ENCODE measurements around the gene ARHGAP35.
"Not testable (repeated sequence)": the region's sequence is repeated elsewhere in the genome, so short reads cannot be mapped to it uniquely, and the experiment has no call there.

The ARHGAP35 gene

DNA sequence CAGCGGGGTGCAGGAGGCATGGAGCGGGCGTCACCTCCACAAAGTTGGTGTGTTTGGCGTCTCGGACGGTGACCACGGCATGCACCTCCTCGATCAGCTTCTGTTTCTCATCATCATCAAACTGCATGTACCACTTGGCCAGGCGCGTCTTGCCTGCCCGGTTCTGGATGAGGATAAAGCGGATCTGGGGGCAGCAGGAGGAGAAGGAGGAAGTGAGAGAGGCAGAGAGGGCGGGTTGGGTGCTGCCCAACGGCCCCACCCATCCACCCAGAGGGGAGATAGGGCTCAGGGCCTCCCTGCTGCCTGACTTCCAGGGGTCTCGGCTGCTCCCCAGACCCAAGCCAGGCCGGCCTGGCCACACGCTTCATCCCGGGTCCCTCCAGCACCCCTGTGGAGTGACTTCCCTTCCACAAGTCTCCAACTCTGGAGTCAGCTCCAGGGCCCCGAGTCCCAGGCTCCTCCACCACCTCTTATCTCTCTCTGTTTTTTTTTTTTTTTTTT lies 14.8 kb upstream of the ARHGAP35 start:
- no peak for DNase-seq

DNA sequence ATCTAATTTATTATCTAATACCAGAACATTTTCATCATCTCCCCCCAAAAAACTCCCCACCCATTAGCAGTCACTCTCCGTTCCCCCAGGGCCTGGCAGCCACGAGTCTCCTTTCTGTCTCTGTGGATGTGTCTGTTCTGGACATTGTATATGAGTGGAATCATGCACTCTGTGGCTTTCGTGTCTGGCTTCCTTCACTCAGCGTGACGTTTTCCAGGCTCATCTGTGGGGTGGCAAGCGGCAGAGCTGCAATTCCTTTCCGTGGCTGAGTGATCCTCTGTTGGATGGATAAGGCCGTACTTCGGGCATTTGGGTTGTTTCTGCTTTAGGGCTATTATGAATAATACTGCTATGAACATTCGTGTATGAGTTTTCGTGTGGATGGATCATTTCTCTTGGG lies 13.3 kb upstream of the ARHGAP35 start:
- DNase-seq, result no peak

- no peak for DNase-seq
Observed at GRCh38 chr19:46848389-46848788, 12.4 kb upstream of the ARHGAP35 start.

DNA sequence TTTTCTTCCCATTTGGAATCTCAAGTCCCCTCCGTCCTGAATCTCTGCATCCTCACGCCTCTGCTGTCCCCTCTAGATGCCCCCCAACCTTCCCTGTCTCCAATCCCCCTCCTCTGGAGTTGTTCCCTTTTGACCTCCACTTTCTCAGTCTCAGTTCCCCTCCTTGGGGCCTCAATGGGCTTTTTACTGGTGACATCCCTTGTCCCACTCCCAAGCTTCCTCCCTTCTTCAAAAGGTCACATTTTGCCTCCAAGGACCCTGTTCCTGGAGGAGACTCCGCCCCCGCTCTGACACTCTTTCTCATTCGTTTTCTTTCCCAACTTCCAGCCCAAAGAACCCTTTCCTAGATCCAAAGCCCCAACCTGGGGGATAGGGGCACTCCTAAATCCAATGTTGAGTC lies 11.2 kb upstream of the ARHGAP35 start:
- no peak for DNase-seq

DNA sequence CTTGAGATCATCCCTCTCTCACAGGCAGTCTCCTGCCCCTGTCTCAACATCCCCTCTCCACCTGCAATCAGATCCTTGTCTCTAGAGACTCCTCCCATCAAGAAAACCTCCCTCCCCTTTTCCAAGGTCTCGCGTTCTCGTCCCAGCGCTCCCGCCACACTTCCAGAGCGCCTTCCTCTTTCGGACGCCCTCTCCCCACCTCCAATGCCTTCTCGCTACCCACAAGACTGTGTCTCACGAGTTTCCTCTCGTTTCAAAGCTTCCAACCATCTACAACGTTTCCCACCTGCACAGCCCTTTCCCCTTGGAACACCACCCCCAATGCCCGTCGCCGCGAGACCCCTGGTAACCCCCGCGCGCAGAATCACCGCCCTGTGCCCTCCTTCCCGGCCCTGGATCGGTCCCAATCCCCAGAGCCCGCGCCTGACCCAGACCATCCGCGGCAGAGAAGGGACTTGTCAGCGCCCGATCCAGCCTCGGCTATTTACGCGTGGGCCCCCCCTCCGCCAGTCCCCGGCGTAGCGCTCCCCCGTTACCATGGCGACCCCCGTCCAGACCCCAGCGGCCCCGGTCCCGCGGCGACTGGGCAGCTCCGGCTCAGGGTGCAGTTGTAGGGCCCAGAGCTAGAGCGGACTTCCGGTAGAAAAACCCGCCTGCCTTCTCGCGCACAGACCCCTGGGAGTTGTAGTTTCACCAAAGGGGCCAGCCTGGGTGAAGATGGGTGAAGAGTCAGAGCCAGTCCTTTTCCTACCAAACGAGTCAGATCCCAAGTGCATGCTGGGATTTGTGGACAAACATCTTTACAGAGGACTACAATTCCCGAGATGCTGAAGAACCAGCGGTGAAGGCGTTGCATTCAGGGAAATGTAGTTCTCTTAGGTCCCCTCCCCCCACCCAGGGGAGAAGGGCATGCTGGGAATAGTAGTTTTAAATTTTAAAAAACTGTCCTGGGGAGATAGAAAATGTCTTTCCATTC lies 10.3 kb upstream of the ARHGAP35 start, which contains the start of gene AP2S1:
TSS of gene AP2S1 (minus strand) at position 619 of the 976 bp plus-strand sequence. CDS start at position 539, 80 bp downstream.
- peak; percentile 97 for DNase-seq

DNA sequence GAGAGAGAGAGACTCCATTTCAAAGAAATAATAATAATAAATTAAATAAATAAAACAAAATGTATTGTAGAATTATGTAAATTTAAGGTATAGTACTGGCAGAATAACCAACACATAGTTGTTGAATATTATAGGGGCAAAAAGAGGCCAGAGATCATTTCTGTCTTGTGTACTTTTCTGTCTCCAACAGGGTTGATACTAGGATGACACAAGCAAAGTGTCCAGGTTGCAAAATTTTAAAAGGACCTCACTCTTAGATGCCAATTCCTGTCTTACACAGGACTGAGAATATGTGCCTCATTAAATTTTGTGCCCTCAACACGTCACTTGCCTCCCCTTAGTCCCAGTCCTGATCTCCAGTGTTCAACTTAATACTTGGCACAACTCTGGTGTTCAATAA lies 8.0 kb upstream of the ARHGAP35 start:
- no peak for DNase-seq

DNA sequence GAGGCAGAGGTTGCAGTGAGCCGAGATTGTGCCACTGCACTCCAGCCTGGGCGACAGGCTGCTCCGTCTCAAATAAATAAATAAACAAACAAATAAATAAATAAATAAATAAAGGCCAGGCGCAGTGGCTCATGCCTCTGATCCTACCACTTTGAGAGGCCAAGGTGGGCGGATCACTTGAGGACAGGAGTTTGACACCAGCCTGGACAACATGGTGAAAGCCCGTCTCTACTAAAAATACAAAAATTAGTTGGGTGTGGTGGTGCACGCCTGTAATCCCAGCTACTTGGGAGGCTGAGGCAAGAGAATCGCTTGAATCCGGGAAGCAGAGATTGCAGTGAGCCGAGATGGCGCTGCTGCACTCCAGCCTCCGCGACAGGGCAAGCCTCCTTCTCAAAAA lies 6.1 kb upstream of the ARHGAP35 start:
- not testable (repeated sequence) for DNase-seq

- DNase-seq, result peak; percentile 91
Observed at GRCh38 chr19:46856062-46857022, 4.5 kb upstream of the ARHGAP35 start.

DNA sequence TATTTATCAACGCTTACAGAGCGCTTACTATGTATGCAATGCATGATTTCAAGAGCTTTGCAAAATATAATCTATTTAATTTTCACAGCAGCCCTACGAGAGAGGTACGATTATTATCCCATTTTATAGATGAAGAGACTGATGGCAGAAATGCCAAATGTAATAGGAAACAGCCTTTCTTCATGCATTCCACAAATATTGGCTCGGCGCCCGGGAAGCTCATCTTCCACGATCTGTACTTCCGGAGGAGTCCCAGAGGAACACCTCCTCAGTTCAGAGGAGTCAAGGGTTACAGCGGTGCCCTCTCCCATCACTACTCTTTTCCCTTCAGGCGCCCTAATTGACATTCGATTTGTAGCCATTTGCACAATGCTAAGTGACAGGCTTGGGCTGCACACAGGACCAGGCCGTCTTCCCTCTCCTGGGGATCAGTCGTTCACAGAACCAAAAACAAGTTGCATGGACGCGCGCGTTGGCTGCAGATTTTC lies 1.1 kb upstream of the ARHGAP35 start:
- DNase-seq, result no peak

DNA sequence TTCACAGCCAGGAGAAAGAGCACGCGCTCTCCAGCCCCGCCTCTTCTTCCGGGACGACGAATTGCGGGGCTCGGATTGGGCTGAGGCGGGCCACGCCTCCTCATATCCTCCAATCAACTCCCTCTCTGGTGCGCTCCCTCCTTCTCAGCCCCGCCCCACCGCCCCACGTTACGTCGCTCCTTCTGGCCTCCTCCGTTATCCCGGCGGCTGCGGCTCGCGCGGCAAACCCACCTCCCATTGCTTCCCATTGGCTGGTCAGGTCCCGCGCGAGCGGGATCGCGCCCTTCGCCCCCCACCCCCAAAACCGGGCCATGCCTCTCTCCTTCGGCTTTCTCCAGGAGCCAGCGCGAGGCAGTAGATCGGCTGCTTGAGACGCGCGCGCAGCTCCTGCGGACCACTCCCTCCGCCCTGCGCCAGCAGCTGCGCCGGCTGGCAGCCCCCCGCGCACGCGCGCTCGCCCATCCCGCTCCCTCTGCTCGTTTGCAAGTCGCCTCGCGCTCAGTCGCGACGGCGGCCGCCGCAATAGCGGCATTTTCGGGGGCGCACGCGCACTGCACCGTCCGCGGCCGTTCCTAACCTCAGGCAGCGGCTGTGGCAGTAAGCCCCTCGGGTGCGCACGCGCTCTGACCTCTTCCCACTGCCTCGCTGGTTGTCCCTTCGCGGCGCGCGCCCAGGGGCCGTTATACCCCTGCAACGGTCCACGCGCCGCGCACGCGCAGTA lies 512 bp upstream of the ARHGAP35 start:
- DNase-seq, result peak; percentile 95

- no peak for DNase-seq
Observed at GRCh38 chr19:46861691-46862502, 1.1 kb downstream of the ARHGAP35 start.

GRCh38 chr19:46862503-46862834 lies 1.7 kb downstream of the ARHGAP35 start:
- no peak for DNase-seq

GRCh38 chr19:46862974-46863632 lies 2.3 kb downstream of the ARHGAP35 start:
- no peak for DNase-seq

DNA sequence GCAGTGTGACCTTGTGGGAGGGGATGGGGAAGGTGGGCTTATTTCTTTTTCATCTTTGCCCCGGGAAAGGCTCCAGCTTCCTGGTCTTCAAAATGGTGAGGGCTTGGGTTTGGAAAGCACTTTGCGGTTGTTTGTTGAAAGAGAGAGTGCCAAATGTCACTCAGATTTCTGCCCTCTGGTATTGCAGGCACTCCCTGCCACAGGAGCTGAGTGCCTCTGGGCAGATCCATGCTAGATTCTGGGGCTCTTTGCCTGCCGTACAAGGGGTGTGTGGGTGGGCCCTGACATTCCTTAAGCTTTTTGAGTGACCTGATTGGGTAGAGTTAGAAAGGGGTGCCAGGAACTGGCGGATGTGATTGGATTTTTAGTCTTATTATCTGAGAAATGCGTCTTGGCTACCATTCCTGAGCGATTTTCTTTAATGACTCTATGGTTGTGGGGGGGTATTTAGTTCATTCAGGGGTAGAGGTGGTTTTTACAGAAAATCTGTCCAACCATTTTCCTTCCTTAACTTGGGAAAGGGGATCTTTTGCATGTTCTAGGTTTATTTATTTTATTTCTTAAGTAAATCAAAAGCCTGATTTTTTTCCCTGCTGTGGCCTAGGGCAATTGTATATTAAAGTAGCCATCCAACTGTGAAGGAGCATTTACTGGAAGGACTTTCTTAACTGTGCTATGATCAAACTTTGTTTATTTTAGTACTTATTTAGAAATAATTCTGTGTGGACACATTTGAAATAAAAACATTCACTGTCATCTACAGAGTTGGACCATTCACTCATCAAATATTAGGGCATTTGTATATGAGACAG lies 3.2 kb downstream of the ARHGAP35 start:
- no peak for DNase-seq

- DNase-seq, result no peak
Observed at GRCh38 chr19:46866407-46867136, 5.8 kb downstream of the ARHGAP35 start.

- DNase-seq, result no peak
Observed at GRCh38 chr19:46867170-46867569, 6.4 kb downstream of the ARHGAP35 start.

DNA sequence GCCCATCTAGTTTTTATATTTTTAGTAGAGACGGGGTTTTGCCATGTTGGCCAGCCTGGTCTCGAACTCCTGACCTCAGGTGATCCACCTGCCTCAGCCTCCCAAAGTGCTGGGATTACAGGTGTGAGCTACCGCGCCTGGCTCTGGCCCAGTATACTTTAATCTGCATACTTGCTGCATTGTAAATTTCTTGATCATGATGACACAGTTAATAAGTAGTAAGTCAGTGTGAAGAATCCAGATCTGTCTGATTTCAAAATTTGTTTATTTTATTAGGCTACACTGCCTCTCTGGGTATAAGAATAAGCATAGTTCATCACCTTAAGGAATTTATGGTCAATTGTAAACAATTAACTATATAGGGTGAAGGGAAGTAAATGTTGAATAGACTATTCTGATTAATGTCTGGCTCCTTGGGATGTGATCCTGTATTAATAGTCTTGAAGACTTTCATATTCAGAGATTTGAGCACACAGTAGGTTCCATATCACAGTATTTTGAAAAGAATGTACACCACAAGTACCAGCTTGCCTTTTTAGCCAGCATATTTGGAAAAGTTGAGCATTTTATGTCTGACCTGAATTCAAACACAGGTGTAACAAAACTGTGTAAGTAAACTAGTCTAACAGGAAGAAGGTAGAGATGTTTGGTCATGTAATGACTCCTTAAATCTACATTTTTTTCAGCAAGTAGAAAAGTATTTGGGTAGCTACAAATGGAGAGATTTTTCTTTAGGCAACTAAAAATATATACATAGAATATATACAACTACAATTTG lies 7.4 kb downstream of the ARHGAP35 start:
- no peak for DNase-seq

- not testable (repeated sequence) for DNase-seq
Observed at GRCh38 chr19:46871173-46871572, 10.4 kb downstream of the ARHGAP35 start.
